Brain microvascular endothelial cell (primary cell): Measurements from ENCODE around the gene RNGTT.

Source experiments
- DNase-seq: peaks from one replicate; pipeline ENCODE4 v3.0.0-alpha.2; 2020
- H3K27ac ChIP-seq: fragments of 250-450 bp; sonication (Bioruptor Pico); 2 replicates; pipeline ENCODE4 v1.5.1; 2020; ENCODE audit warnings: mild to moderate bottlenecking, moderate library complexity
- H3K27me3 ChIP-seq: fragments of 250-450 bp; sonication (Bioruptor Pico); replicated peaks from 2 replicates; pipeline ENCODE4 v1.5.1; 2020; ENCODE audit warnings: mild to moderate bottlenecking
- H3K36me3 ChIP-seq: fragments of 250-450 bp; sonication (Bioruptor Pico); replicated peaks from 2 replicates; pipeline ENCODE4 v1.5.1; 2020; ENCODE audit warnings: mild to moderate bottlenecking
- H3K4me3 ChIP-seq: 2 replicates; pipeline ENCODE4 v1.5.1; 2011; ENCODE audit warnings: low read depth, mild to moderate bottlenecking, control low read depth, low read length, moderate library complexity
- CTCF ChIP-seq: IDR thresholded peaks from 2 replicates; pipeline ENCODE4 v1.5.1; 2011; ENCODE audit warnings: low read depth, mild to moderate bottlenecking, moderate library complexity, low read length, control low read depth, inconsistent platforms; ENCODE audit errors: missing control alignments
- in situ Hi-C: cut with HindIII; loops from 2 replicates; pipeline ENCODE4 v1.10.0; 2017; ENCODE audit warnings: low sequenced_read_pairs, low pct_ligation_motif_present

Gene RNGTT

GRCh38 chr6:88698661-88699060, 264.8 kb downstream of the RNGTT start:
- no peak overlapping the region for H3K4me3 ChIP-seq
- in situ Hi-C loops: no loop called here
- no peak for TF ChIP-seq CTCF
- no peaks in the 10 kb centered on the region for H3K36me3 ChIP-seq
- no peak overlapping the region for H3K27ac ChIP-seq
- no peak for DNase-seq
- H3K27me3 ChIP-seq: no peaks in the 10 kb centered on the region

- no peak overlapping the region for H3K4me3 ChIP-seq
- no peak overlapping the region for H3K27ac ChIP-seq
- DNase-seq: no peak
- in situ Hi-C loops: no loop called here
- H3K27me3 ChIP-seq: no peaks in the 10 kb centered on the region
- no peaks in the 10 kb centered on the region for H3K36me3 ChIP-seq
- TF ChIP-seq CTCF: no peak
Observed at GRCh38 chr6:88695937-88696336, 267.5 kb downstream of the RNGTT start.

- DNase-seq: peak; percentile 64
- Histone ChIP-seq H3K4me3 (no peak overlapping the region), H3K36me3 (no peaks in the 10 kb centered on the region), H3K27ac (peak overlapping the region; percentile 27), H3K27me3 (no peaks in the 10 kb centered on the region)
- no peak for TF ChIP-seq CTCF
- in situ Hi-C loops: no loop called here
Observed at GRCh38 chr6:88683734-88684133, 279.7 kb downstream of the RNGTT start.

- in situ Hi-C loops: no loop called here
- H3K4me3 ChIP-seq: no peak overlapping the region
- no peak for DNase-seq
Observed at GRCh38 chr6:88680654-88681053, 282.8 kb downstream of the RNGTT start.

GRCh38 chr6:88679841-88680240, 283.6 kb downstream of the RNGTT start:
- in situ Hi-C loops: no loop called here
- TF ChIP-seq CTCF: no peak

More at GRCh38 chr6:88680654-88681053, 282.8 kb downstream of the RNGTT start:
- H3K27me3 ChIP-seq: no peaks in the 10 kb centered on the region
- no peaks in the 10 kb centered on the region for H3K36me3 ChIP-seq
- no peak for TF ChIP-seq CTCF
- H3K27ac ChIP-seq: no peak overlapping the region

GRCh38 chr6:88677356-88677755, 286.1 kb downstream of the RNGTT start:
- no peak overlapping the region for H3K4me3 ChIP-seq
- no peak for DNase-seq
- no peak for TF ChIP-seq CTCF
- no peaks in the 10 kb centered on the region for H3K27me3 ChIP-seq
- no peaks in the 10 kb centered on the region for H3K36me3 ChIP-seq
- in situ Hi-C loops: no loop called here
- no peak overlapping the region for H3K27ac ChIP-seq

More at GRCh38 chr6:88679841-88680240, 283.6 kb downstream of the RNGTT start:
- DNase-seq: no peak
- Histone ChIP-seq H3K36me3 (no peaks in the 10 kb centered on the region), H3K27ac (no peak overlapping the region), H3K27me3 (no peaks in the 10 kb centered on the region), H3K4me3 (no peak overlapping the region)
